Activated naive CD4-positive, alpha-beta T cell treated with anti-CD3 and anti-CD28 coated beads, Interleukin-2, amount 50 U/mL, for 16 hours (primary cell): ENCODE data around the gene PSMA7.
A peak's percentile ranks its signal among the peaks of the same experiment; 100 is the strongest.
"Not testable (repeated sequence)": the region's sequence is repeated elsewhere in the genome, so short reads cannot be mapped to it uniquely, and the experiment has no call there.

Experiments used
- DNase-seq: peaks from one replicate; pipeline ENCODE4 v3.0.0-alpha.2; 2020

Gene PSMA7

DNA sequence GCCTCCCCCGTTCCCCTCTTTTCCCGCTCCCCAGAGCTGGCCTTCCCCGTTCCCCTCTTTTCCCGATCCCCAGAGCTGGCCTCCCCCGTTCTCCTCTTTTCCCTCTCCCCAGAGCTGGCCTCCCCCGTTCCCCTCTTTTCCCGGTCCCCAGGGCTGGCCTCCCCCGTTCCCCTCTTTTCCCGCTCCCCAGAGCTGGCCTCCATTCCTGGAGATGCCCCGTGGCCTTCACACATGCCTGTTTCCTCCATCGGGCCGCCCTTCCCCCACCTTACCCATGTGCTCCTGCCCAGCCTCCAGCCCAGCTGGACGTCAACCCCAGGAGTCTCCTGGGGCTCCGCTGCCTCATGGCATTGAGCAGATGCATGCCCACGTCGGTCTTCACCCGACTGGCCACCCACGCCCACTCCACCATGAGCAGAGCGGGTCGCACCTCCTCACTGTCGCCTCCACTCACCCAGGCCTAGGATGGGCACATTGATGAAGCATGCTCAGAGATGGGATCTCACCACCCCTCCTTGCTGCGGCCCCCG, 8.7 kb upstream of the PSMA7 start:
- no peak for DNase-seq

- no peak for DNase-seq
These were observed 8.0 kb upstream of the PSMA7 start for GRCh38 chr20:62151225-62151624.

DNA sequence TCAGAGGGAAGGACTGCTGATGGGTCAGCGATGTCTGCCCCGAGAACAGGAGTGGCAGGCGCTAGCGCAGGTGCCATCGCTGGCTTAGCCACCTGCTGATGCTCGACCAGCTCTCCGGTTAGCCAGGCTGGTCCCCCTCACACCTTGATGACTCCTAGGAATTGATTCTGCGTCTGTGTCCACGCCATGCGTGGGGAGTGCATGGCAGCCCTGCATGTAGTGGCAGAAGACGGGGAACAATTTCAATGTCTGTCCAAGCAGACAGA, 7.0 kb upstream of the PSMA7 start:
- no peak for DNase-seq

- no peak for DNase-seq
These were observed 6.5 kb upstream of the PSMA7 start for GRCh38 chr20:62149532-62150309.

- DNase-seq: no peak
These were observed 5.7 kb upstream of the PSMA7 start for GRCh38 chr20:62148908-62149314.

DNA sequence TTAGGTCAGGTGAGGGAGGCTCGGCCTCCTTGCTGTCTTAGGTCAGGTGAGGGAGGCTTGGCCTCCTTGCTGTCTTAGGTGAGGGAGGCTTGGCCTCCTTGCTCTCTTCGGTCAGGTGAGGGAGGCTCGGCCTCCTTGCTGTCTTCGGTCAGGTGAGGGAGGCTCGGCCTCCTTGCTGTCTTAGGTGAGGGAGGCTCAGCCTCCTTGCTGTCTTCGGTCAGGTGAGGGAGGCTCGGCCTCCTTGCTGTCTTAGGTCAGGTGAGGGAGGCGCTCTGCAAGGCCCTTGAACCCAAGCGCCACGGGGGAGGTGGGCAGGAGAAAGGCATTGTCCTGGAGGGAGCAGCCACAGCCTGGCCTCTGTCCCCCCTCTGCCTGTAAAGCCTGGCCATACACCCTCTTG, 5.2 kb upstream of the PSMA7 start:
- DNase-seq: not testable (repeated sequence)

DNA sequence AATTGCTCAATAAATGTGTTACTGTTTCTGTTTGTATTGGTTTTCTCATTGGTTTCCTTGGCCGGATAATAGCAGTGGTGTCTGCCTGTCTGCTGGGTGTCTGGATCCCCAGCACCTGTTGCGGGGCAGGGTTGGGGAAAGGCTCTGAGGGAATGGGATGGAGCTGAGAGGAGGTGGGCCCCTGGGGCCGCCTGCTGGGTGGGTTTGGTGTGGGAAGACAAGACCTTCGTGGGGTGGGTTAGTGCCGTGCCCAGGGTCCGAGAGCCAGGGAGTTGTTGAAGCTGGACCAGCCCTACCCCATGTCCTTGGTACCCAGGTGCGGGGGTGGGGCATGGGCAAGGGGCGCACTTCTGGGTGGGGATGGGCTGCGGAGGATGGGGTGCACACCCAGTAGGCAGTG, 4.3 kb upstream of the PSMA7 start:
- DNase-seq: no peak

- no peak for DNase-seq
These were observed 3.9 kb upstream of the PSMA7 start for GRCh38 chr20:62147125-62147524.

DNA sequence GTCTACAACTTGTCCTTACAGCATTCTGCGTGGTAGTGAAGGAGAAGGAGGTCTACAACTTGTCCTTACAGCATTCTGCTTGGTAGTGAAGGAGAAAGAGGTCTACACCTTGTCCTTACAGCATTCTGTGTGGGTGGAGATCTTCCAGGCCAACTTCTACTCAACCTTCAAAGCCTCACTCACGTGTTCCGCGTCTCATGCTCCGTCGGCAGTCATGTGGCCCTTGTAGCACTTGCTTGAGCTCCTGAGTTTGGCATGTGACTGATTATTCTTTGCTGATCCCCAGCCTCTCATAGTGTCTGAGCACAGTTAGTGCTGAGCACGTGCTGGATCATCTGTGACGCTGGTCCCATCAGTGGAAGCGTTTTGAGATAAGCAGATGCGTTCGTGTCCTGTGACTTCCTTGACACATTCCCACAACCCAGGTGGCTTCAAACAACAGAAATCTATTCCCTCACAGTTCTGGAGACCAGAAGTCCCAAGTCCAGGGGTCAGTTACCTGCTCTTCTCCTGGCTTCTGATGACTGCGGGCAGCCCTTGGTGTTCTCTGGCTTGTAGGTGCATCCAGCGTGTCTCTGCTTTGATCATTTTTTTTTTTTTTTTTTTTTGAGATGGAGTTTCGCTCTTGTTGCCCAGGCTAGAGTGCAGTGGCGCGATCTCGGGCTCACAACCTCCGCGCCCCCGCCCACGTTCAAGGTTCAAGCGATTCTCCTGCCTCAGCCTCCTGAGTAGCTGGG, 3.0 kb upstream of the PSMA7 start:
- no peak for DNase-seq

GRCh38 chr20:62145688-62146018, 2.5 kb upstream of the PSMA7 start:
- DNase-seq: no peak

DNA sequence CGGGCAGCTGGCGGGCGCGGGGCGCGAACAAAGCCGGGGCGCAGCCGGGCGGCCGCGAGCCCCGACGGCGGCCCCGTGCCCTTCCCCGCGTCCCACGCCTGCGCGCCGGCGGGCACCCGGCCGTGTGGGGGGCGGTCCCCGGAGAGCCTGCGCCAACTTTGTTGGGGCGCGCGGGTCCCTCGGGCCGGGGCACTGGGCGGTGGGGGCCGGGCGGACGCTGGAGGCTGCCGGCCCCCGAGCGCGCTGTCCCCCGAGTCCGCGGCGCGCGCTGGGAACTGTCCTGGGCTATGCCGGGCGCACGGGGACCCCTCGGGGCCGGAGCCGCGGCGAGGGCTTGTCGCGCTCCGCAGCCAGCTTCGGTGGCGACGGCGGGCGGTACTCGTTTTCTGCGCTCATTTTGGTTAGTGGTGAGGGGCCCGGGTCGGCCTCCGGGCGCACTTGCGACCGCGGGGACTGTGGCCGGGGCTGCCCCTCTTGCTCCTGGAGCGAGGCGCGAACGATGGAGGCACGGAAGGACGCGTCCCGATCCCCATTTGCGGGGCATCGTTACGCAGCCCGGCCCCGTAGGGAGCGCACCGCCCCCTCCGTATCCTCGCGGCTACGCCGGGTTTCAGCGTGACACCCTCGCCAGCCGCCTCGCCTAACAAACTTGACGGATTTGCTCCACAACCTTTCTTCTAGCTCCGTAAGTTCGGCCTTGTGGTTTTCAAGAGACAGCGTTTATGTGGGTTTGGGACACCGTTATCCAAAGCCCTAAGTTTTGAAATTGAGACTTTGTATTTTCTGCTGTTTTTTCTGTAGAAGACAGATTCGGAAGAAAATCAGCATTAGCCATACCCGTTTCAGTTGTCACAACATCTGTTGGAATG, 997 bp upstream of the PSMA7 start:
- peak; percentile 67 for DNase-seq

DNA sequence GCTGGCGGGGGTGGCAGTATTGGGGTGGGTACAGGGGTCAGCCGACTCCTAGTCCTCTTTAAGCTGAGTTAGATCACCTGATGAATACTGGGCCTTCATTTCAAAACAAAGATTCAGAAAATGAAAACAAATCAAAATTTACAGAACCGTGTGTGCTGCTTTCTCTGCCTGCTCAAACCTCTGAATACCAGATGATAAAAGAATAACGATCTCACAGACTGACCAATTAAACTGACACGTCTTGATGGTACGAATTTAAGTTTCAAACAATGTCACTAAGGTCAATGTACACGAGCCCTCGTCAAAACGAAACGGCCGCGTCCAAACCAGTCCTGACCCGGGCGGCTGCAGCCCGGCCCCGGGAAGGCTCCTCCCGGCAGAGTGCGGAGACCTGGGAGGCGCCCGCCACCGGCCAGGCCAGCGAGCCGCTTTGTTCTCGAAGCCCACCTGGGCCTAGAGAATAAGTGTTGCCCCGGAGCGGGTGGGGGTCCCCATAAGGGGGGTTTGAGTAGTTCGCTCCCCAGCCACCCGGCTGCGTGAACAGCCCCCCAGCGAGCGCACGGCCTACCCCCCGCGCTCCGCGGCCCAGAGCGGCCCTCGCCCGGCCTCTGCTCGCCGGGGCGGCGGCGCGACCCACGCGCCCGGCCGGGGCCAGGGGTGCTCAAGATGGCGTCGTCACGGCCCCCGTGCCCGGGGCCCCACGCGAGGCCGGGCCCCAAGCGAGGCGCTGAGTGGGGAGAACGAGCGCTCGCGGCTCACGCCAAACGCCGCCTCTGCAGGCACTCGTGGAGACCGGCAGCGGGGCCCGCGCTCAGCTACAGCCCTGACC, 728 bp downstream of the PSMA7 start:
- no peak for DNase-seq

DNA sequence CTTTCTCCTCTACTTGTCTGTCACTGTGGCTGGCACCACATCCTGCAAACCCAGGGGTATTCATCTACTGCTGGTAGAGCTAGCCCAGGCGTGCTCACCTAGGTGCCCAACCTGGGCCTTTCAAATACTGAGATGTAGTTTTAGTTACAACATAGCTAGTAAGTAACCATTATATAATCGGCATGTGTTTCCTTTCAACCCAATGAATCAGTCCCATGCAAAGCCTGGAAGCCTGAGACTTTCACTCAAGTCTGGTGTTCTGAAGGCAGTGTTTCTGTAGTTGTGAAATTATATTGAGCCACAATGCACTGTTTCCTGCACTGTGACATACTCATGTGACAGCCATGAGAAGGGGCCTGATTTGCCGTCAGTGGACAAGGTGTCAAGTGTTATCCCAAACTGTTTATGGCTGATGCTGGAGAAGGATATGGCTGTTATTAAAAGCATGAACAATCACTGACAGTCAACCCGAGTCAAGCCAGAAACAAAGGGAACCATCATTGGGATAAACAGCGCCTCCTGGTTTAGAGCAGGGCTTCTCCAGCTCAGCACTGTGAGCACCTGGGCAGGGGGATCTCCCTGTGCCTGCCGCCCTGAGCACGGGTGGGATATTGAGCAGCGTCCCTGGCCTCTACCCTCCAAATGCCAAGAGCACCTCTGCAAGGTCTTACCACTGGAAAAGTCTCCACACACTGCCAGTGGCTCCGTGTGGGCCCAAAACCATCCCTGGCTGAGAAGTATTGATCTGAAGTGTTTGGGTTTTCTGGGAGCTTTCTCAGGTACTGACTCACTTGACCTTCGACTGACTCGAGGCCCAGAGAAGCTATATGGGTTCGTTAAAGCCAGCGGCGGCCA, 1.6 kb downstream of the PSMA7 start:
- DNase-seq: no peak

- no peak for DNase-seq
These were observed 2.2 kb downstream of the PSMA7 start for GRCh38 chr20:62141043-62141396.

DNA sequence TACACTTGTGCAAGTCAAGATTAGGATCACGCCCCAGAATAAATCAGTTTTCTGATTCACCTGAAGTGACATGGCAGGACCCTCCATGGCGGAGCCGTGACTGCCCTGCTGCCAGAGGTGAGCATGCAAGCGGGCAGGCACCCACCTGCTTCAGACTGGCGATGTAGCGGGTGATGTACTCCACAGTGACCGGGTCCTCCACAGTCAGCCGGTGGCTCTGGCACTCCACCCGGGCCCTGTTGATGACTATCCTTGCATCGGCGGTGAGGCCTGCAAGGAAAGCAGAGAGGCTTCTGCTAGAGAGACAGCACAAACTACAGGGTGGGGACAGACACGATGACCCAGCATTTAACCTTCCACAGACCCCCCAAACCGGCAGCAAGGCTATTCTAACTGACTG, 3.6 kb downstream of the PSMA7 start:
- DNase-seq: no peak

GRCh38 chr20:62138912-62139311, 4.3 kb downstream of the PSMA7 start:
- no peak for DNase-seq

DNA sequence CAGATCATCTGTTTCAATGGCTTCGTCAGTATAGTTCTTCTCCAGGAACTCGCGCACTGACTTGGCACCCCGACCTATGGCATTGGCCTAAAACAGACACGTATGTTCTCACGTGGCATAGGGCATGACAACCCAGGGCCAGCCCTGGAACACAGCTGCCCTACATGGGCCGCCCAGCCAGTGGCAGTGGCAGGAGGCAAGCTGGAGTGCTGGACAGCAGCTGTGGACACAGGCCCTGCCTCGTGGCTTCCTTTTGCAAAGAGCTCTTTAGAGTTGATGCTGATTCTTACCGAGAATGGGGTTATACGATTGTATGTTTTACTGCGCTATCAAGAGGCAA, 5.0 kb downstream of the PSMA7 start:
- DNase-seq: no peak

GRCh38 chr20:62137478-62138203, 5.6 kb downstream of the PSMA7 start:
- DNase-seq: no peak

- no peak for DNase-seq
These were observed 6.2 kb downstream of the PSMA7 start for GRCh38 chr20:62137092-62137384.

DNA sequence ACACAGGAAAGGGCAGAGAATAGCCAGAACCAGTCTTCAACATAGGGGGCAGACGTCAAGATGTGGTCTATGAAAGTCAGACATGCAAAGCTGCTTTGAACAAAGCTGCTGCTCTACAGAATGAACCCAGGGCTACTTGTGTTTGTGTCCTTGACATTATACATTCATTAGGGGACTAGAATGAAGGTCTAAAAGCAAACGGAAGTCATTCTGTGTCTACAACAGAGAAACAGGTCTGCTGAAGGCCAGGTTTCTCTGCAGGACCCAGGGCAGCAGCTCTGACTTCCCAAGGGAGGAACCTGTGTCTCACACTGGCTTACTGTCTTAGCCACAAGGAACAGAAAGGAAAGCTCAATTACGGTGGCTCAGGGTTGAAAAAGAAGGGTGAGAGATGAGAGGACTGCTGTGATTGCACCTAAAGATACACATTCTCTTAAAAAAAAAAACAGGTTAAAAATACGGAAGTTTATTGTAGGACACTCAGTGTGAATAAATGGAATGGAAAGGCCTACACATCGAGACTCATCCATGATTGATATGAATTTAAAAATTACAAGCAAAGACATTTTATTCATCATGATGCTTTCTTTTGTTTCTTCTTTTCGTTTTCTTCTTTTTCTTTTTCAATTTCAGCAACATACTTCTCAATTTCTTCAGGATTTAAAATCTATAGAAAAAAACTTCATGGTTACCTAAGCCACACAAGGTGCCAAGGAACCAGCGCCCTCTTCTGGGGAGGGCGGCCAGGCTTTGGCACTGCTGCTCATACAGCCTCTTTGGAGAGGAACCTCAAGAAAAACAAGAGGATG, 6.7 kb downstream of the PSMA7 start:
- peak; percentile 74 for DNase-seq
